NCI-H187 treated with DMSO at 0.1 percent for 48 hours (cell line): Measurements from ENCODE around the gene CORO2A.

Experiments used
- DNase-seq: peaks from one replicate; lab custom pipeline; 2025; lab: John Stamatoyannopoulos, UW

The CORO2A gene

DNA sequence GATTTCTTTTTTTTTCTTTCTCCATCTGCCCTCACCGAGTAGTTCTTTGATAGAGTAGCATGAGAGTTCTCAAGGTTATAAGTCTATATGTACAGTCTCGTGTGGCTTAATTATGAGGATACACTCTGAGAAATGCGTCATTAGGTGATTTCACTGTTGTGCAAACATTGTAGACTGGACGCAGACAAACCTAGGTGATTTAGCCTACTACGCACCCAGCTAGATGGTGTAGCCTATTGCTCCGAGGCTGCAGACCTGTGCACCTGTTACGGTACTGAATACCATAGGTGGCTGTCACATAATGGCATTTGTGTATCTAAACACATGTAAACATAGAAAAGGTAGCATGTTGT, 26.9 kb upstream of the CORO2A start:
- no peak for DNase-seq

DNA sequence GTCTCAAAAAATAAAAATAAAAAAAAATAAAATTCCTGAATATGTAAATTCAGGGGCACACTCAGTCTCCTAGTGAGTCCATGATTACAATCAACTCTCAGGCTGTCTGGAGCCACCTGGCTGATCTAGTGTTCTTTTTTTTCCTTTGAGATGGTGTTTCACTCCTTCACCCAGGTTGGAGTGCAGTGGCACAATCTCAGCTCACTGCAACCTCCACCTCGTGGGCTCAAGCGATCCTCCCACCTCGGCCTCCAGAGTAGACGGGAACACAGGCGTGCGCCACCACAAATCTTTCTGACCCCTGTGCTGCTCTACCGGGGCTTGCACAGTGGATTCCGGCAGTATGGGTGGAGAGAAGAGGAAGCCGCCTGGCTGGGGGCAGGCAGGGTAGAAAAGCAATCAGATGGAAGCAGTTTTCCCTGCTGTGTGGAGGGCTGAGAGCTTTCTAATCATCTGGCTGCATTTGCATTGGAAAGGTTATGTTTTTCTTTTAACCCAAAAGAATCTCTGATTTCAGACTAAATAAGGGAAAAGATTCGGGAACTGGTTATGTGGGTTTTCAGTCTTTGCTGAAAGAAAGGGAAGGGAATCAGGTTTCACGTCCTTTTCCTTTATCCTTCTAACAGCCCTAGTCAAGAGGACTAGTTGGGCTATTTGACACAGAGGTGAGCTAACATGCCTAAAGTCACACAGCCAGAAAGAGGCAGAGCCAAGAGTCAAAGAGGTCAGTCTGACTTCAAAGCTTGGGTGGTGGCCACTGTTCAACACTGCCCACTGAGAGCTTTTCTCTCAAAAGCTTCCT, 26.3 kb upstream of the CORO2A start:
- DNase-seq = no peak

DNA sequence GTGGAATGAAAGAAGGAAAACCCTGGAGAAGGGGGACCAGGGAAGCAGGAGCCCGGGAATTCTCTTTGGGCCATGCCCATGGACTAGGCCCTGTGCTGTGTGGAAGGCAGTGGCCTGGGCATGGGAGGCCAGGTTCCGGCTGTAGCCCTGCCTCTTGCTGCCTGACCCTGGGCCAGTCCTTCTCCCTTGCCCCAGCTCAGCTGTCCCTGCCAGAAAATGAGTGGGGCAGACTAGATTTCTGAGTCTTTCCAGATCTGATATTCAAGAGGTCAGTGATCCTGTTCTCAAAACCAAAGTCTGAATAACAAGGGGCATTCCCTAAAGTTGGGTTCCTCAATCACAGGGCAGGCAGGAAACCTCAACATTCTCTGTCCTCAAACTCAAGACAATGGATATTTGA, 24.8 kb upstream of the CORO2A start:
- no peak for DNase-seq

DNA sequence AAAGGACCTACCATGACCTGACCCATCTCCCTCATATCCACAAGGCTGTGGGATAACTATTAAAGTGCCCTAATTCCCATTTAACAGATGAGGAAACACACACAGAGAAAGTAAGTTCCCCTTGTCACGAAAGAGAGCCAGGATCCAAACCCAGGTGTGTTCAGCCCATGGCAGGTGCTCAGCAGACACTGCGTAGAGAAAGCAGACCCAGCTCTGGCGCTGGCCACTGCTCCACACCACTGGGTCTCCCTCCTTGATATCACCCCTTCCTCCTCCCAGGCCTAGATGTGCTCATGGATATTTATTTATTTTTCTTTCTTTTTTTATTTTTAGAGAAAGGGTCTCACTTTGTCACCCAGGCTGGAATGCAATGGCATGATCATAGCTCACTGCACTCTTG, 24.0 kb upstream of the CORO2A start:
- DNase-seq = no peak

DNA sequence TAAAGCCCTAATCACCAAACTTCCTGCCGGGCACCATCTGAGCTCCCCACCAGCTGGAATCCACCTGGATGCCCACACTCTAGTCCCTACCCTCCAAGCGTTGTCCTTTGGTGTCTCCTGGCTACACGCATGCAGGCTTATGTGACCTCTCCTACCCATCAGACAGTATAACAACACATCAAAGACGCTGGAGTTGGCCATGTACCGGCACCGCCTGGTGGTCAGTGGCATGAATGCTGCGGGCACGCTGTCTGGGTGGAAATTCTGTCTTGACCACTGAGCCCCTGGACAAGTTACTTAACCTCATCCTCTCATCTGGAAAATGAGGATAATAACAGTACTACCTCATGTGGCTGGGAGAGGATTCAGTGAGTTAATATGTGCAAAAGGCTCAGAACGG, 23.4 kb upstream of the CORO2A start:
- DNase-seq = no peak

DNA sequence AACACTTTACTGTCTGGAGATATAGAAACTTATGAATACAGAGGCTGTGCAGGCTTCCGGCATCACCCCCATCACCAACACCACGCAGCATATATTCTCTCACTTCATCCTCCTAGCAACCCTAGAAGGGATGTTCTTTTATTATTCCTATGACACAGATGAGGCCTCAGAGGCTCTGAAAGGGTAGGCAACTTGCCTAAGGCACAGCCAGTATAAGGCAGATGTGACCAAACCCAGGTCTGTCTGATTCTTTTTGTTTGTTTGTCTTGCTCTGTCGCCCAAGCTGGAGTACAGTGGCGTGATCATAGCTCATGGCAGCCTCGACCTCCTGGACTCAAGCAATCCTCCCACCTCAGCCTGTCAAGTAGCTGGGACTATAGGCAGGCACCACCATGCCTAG, 22.8 kb upstream of the CORO2A start:
- no peak for DNase-seq

DNA sequence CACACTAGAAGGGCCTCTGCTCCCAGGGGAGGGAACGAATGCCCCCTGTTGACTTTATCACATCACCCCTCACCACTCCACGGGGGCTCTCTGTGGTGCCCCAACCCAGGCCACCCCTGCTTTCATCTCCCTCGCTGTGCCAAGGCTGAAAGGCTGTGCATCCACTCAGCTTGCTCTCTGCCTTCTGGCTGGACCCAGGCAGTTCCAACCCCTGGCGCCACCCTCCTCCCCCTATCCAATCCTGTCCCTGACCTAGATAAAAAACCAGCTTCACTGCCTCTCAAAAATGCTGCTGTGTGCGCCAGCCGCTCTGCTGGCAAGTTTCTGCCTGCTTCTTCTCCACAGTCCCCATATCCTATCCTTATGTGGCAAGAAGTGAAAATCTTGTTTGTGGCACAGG, 22.4 kb upstream of the CORO2A start:
- DNase-seq = no peak

DNA sequence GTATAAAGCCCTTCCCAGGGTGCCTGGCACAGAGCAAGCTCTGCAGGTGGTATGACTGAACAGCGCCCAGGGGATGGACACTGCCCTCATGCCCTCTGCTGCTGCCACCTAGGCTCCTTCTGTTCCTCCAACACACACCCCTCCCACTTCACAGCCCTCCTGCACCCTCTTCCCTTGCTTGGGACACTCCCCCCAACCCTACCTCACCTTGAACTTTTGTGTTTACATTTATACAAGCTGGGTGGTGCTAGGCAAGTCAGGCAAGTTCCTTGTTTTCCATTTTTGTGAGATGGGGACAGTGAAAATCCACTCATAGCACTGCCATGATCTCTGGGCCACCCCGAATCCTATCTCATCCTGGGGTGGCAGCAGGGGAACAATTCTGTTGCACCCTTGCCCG, 18.8 kb upstream of the CORO2A start:
- no peak for DNase-seq

DNA sequence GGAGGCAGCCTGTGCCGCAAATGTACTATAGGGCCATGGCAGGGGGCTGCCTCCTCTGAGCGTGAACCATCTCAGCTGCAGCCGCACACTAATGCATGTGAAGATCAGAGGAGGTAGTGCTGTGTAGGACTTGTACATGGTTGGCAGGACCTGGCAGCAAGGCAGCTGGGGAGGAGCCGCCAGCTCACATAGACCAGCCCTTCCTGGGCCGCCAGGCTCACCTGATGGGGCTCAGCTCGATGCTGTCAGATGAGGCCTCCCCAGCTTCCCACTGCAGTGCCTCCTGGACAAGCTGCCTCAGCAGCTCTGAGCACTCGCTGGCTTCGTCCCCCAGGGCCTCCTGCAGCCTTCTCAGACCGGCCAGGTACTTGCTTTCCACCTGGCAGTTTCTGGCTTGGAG, 18.0 kb upstream of the CORO2A start:
- no peak for DNase-seq

DNA sequence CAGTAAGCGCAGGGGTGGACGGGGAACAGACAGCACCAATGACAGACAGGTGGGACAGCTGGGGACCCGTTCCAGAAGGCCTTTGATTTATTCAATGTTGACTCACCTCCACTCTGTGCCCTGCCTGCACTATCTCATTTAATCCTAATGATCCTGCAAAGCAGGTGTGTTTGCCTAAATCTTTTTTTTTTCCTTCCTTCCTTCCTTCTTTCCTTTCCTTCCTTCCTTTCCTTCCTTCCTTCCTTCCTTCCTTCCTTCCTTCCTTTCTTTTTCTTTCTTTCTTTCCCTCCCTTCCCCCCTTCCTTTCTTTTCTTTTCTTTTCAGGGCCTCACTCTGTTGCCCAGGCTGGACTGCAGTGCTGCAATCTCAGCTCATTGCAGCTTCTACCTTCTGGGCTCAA, 17.1 kb upstream of the CORO2A start:
- DNase-seq = no peak

DNA sequence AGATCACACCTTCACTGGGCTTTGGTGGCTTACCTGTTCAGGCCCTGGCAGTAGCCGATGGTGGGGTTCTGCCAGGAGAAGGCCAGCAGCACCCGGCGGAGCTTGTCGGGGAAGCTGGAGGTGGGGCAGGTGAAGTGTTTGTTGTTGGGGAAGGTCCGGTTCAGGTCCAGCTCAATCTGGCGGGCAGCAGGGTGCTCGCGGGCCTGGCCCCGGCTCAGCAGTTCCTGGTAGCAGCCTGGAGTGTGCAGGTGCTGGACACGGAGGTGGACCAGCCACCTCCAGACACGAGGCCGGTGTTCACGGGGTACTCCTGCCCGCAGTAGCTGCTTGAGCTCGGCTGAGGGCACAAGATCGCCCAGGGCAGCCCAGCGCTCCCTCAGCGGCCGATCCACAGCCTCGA, 16.2 kb upstream of the CORO2A start:
- DNase-seq = no peak

DNA sequence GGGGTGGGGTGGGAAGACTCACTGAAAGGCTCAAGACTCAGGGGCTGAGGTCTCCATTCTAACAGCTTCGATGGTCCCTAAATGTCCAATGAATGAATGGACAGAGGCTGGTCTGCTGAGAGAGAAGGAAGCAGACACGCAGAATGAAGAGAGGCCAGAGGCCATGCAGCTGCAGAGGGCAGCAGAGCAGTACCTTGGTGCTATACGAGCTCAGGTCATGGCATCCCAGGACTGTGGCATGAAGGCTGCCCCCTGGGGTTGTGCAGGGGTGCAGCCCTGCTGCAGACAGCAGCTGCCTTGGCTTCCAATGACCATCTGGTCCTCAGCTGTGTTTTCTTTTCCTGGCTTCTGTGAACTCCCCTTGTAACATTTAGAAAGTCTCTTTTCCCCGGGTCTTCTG, 15.2 kb upstream of the CORO2A start:
- no peak for DNase-seq

DNA sequence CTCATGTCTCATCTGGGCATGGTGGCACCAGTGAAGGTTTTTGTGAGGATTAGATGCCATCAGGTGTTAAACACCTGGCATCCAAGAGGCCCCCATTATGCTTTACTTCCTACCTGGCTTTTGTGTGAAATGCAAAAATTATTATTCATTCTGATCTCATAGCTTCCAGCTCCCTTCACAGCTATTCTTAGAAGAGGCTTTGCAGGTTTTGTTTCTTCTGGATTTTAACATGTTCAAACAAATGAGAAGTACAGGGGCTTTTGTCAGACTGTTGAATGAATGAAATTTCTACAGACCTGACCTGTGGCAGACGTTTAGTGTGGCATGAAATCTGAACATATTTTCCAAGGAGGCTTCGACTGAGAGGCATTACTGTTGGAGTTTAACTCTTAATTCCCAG, 14.3 kb upstream of the CORO2A start:
- DNase-seq = no peak

DNA sequence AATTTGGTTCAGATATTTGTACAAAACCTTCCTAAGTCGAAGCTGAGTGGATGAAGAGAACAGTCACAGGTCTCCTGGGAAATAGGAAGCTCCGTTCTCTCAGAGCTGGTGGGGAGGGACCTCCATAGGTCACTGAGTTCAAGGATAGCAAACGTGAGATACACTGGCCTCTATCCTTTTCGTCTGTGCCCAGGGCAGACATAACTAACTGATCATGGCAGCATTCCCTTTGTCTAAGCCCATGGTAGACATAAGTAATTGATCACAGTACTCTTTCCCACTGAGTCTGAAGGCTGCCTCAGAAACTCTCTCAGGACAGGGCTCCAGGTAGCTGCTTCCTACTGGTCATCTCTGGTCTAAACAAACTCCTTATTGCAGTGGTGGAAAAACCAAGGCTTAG, 12.3 kb upstream of the CORO2A start:
- no peak for DNase-seq

DNA sequence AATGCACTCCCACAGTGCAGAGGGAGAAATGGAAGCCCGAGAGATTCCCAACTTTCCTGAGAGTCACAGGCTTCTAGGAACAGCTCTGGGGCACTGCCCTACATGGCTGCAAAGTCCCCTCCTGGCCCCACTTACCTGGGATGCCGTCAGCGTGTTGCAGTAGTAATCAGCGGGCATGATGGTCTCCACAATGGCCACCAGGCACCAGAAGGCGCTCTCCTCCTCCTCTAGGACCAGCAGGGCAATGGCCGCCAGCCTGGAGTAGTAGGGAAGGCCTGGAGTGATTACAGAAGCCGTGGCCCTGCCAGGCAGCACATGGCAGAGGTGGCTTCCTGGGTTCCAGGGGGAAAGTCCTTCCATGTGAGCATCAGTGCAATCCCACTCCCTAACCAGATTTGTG, 10.7 kb upstream of the CORO2A start:
- no peak for DNase-seq

DNA sequence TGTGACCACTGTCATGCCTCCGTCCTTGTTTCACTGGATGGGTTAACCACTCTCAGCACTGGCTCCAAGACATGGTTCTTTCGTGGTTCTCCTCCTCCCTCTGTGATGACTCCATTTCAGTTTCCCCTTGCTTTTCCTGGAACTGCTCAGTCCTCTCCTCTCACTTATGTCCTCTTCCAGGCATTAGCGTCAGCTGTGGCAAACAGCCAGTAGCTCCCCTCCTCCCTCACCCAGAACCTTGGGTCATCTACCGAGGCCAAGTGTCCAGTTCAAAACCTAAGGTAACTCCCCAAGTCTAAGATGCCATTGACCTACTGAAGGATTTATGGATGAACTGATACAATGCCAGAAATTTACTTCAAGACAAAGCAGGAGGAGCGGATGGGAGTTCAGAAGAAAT, 9.8 kb upstream of the CORO2A start:
- no peak for DNase-seq

DNA sequence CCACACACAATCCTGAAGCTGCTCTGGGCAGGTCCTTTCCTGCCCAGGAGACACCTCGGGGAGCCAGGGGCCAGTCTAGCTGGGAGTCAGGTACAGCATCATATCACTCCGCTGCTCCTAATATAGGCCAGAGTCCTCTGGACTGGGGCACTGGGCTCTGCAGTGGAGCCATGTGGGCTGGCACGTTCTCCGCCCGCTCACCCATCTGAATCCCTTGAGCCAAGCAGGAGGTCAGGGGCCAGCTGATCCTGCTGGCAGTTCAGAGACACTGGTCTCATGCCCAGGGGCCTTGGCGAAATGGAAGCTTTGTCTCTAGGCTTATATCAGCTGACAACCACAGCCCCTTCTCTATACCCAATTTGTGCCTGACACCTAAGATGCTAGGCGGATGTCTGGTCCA, 9.3 kb upstream of the CORO2A start:
- DNase-seq = no peak

DNA sequence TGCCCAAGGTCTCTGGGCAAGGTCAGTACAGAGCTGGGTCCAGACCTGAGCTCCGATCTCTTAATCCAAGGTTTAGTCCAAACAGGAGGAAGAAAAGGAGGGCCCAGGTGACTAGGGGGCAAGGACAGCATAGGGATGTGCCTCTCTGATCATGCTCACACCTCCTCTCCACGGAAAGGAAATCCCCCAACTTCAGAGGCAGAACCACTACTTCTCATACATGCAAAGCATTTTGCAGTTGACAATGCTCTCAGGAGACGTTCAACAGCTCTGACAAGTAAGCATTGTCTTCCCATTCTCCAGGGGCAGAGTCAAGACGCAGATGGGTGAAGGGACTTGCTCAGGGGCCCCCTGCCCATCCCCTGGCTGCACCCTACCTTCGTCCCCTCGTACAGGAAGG, 8.7 kb upstream of the CORO2A start:
- no peak for DNase-seq

DNA sequence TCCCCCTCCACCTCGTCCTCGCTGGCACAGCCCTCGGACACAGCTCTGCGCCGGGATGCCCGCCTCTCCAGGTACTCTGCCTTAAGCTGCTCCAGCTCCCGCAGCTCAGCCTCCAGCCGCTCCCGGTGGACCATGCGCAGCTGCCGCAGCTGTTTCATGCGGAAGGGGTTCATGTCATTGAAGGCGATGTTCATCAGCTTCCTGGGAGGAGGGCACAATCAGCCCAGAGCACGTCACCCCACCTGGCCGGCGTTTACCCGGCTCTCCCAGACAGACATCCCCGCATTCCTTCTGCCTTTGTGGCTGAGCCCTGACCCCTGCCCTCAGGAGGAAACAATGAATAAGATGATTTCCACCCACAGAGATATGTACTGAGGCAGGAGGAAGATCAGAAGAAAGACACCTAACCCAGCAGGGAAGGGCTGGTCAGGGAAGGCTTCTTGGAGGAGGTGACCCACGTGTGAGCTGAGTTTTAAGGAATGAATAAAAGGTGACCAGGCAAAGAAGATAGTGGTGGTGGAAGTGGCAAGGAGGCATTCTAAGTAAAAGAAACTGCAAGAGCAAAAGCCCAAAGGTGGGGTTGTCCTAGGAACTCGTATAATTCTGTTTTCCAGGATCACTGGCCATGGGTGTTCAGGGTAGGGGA, 7.1 kb upstream of the CORO2A start:
- DNase-seq = no peak

DNA sequence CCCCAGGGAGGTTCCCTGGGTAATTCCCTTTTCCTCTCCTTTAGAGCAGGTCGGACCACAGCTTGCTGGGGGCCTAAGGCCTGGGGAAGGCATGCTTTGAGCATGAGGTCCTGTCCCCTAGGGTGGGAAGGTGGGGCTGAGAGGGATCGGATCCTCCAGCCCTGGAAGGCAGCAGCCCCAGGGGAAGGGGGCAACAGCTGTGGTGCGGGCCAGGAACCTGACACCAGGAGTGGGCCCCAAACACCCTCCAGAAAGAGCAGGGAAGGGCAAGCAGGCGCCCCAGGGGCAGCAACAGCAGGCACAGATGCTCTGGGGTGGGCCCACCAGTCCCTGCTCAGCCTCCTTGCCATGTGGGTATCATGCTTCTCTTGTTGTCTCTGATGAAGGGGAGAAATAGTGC, 3.2 kb upstream of the CORO2A start:
- DNase-seq = no peak

DNA sequence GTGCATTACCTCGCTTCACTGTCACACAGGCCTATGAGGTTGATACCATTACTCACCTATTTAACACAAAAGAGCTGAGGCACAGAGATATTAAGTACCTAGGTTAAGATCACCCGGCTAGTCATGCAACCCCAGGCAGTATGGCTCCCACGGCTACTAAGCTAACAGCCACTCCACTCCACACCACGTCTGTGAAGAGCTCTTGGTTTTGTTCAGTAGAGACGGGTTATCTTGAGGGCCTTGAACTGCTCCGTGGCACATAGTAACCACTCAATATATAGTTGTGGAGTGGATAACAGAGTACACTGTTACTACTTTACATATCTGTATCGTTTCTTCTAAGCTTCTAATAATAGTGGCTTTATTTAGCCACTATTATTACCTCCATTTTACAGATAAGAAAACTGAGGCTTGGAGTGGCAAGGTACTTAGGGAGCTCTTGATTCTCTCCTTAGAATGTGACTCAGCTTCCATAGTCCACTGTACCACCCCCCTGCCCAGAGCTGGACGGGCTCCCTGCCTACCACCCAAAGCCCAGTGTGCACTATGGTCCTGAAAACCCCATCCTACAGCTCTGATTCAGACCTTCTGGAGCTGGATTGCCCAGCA, 1.0 kb upstream of the CORO2A start:
- no peak for DNase-seq

DNA sequence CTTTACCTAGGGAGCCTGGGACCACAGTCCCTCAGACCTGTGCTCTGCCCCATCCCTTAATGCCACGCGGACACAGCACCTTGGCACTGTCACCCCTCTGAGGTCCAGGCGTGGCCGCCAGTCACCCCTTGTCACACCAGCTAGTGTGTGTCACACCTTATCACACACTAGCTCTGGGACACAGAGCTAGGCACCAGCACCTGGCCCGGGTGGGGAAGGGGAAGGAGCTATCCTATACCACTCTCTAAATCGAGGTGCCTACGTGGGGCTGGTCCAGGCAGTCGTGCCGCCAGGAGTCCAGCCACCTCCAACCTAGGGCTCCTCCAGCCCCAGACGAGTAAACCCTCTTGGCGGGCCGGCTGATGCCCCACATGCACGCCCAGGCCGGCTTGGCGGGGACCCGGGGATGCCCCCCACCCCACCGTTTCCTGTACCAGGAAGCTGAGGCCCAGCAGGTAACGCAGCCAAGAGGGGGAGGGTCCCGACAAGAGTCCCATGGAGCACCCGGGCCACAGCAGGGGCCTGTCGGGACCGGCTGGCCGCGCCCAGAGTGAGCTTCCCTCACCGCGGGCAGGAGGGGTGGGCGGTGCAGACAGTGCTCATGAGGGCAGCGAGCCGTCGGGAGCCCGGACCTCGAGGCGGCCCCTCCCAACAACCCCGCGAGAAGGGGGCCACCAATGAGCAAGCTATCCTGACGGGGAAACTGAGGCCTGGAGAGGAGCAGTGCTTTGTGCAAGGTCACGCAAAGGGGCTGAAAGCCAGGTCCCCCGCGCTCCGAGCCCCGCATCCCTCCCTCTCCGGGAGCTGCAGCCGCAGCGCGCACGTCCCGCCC, 550 bp downstream of the CORO2A start:
- no peak for DNase-seq

DNA sequence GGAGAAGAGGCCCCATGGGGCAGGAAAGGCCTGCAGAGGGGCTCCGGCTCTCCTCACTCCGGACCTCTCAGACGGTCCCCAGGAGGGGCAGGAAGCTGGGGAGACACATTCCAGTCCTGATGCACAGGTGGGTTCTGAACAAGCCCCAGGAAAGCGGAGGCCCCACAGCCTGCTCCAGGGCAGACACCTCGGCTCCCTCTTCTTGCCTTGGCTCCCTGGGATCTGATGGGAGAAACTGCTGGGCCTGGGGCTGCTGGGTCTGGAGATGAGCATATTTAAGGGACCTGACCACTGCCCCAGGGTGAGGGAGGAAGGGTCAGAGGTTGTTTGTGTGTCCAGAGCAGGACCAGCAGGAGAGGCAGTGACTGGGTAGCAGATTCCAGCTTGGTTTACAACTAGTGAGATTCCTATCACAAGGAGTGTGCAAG, 1.2 kb downstream of the CORO2A start:
- DNase-seq = no peak
